ENCODE data around the gene KCTD8.

Gene KCTD8

DNA sequence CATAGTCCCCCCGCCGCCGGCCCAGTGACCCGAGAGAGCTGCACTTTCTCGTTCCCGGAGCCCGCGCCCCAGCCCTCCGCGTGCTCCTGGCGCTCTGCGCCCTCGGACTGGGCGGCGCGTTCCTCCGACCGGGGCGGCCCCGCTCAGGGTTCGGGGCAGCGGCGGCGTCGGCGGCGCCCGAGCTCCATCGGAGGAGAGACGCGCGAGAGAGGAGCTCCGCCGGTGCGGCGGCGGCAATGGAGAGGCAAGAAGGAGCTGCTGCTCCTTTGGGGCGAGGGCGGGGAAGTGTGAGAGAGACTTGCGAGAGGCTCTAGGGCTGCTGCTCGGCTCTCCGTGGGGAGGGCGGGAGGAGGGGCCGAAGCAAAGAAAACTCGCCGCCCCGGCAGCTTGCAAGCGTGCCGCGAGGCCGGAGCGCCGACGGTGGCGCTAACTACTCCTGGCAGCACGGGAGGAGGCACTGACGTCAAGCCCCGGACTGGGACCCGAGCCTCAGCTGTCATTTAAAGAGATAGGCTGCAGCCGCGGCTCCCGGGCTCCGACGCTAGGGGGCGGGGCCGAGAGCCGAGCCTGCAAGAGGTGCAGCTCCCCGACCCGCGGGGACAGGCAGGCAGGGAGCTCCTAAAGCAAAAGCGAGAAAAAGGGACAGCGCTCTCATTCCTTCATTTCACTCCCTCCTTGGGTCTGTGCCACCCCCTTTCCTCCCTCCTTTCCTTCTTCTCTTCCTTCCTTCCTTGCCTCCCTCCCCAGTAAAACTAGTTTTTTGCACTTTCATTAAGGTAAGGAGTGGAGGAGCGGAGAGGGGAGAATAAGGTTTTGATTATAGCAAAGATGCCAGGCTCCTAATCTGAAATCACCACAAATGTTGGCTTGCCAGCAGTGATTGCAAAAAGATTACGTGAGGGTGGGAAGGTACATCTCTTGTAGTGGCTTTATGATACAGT lies at the start of gene KCTD8:
Gene KCTD8 (minus strand): TSS at position 289 of the 941 bp plus-strand sequence.
- peak; percentile 96 for ATAC-seq
- TF ChIP-seq TOX (CRISPR knock-in tag; IDR thresholded peaks at IDR 0.05; ENCODE audit: borderline replicate concordance) (no peak), ZNF70 (CRISPR knock-in tag; IDR thresholded peaks at IDR 0.05) (no peak)
- TF ChIP-seq, protein P1, sequence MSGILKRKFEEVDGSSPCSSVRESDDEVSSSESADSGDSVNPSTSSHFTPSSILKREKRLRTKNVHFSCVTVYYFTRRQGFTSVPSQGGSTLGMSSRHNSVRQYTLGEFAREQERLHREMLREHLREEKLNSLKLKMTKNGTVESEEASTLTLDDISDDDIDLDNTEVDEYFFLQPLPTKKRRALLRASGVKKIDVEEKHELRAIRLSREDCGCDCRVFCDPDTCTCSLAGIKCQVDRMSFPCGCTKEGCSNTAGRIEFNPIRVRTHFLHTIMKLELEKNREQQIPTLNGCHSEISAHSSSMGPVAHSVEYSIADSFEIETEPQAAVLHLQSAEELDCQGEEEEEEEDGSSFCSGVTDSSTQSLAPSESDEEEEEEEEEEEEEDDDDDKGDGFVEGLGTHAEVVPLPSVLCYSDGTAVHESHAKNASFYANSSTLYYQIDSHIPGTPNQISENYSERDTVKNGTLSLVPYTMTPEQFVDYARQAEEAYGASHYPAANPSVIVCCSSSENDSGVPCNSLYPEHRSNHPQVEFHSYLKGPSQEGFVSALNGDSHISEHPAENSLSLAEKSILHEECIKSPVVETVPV (CRISPR knock-in tag; IDR thresholded peaks at IDR 0.05), result no peak

DNA sequence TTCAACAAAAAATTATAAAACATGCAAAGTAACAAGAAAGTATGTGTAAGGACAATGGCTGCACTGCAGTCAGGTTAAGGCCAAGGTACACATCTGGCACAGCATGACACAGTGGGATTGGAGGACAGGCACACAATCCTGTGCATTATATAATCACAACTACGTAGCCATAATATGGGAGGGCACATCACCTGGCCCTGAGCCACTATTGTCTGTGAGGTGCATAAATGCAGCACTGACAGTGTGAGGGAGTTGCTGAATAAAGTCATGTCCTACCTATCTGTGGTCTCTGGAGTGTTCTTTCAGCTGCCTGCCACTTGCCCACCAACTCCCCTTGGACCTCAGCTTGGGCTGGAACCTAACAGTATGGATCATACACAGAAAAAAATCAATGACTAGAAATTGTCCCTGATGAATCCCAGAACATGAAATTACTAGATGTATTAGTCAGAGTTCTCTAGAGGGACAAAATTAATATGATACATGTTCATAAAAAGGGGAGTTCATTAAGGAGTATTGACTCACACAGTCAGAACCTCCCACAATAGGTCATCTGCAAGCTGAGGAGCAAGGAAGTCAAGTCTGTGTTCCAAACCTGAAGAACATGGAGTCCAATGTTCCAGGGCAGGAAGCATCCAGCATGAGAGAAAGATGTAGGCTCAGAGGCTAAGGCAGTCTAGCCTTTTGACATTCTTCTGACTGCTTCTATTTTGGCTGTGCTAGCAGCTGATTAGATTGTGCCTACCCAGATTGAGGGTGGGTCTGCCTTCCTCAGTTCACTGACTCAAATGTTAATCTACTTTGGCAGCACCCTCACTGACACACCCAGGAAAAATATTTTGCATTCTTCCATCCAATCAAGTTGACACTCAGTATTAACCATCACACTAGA lies 46.4 kb upstream of the KCTD8 start:
- TF ChIP-seq RARB (CRISPR knock-in tag; IDR thresholded peaks at IDR 0.05), result no peak
- no peak for TF ChIP-seq ZC3H10 (CRISPR knock-in tag; IDR thresholded peaks at IDR 0.05)
- TF ChIP-seq ZFP30 (CRISPR knock-in tag; IDR thresholded peaks at IDR 0.05), result no peak
- TF ChIP-seq, protein P2, sequence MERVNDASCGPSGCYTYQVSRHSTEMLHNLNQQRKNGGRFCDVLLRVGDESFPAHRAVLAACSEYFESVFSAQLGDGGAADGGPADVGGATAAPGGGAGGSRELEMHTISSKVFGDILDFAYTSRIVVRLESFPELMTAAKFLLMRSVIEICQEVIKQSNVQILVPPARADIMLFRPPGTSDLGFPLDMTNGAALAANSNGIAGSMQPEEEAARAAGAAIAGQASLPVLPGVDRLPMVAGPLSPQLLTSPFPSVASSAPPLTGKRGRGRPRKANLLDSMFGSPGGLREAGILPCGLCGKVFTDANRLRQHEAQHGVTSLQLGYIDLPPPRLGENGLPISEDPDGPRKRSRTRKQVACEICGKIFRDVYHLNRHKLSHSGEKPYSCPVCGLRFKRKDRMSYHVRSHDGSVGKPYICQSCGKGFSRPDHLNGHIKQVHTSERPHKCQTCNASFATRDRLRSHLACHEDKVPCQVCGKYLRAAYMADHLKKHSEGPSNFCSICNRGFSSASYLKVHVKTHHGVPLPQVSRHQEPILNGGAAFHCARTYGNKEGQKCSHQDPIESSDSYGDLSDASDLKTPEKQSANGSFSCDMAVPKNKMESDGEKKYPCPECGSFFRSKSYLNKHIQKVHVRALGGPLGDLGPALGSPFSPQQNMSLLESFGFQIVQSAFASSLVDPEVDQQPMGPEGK (CRISPR knock-in tag; IDR thresholded peaks at IDR 0.05; ENCODE audit: borderline replicate concordance), result no peak
- TF ChIP-seq, protein P3, sequence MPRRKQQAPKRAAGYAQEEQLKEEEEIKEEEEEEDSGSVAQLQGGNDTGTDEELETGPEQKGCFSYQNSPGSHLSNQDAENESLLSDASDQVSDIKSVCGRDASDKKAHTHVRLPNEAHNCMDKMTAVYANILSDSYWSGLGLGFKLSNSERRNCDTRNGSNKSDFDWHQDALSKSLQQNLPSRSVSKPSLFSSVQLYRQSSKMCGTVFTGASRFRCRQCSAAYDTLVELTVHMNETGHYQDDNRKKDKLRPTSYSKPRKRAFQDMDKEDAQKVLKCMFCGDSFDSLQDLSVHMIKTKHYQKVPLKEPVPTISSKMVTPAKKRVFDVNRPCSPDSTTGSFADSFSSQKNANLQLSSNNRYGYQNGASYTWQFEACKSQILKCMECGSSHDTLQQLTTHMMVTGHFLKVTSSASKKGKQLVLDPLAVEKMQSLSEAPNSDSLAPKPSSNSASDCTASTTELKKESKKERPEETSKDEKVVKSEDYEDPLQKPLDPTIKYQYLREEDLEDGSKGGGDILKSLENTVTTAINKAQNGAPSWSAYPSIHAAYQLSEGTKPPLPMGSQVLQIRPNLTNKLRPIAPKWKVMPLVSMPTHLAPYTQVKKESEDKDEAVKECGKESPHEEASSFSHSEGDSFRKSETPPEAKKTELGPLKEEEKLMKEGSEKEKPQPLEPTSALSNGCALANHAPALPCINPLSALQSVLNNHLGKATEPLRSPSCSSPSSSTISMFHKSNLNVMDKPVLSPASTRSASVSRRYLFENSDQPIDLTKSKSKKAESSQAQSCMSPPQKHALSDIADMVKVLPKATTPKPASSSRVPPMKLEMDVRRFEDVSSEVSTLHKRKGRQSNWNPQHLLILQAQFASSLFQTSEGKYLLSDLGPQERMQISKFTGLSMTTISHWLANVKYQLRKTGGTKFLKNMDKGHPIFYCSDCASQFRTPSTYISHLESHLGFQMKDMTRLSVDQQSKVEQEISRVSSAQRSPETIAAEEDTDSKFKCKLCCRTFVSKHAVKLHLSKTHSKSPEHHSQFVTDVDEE (CRISPR knock-in tag; IDR thresholded peaks at IDR 0.05), result no peak
- TF ChIP-seq, protein P4, sequence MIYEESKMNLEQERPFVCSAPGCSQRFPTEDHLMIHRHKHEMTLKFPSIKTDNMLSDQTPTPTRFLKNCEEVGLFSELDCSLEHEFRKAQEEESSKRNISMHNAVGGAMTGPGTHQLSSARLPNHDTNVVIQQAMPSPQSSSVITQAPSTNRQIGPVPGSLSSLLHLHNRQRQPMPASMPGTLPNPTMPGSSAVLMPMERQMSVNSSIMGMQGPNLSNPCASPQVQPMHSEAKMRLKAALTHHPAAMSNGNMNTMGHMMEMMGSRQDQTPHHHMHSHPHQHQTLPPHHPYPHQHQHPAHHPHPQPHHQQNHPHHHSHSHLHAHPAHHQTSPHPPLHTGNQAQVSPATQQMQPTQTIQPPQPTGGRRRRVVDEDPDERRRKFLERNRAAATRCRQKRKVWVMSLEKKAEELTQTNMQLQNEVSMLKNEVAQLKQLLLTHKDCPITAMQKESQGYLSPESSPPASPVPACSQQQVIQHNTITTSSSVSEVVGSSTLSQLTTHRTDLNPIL (CRISPR knock-in tag; IDR thresholded peaks at IDR 0.05; ENCODE audit: low read depth), result no peak
- no peak for TF ChIP-seq ISL1 (CRISPR knock-in tag; IDR thresholded peaks at IDR 0.05)
- TF ChIP-seq, protein P1 (CRISPR knock-in tag; IDR thresholded peaks at IDR 0.05), result no peak
- TF ChIP-seq, protein P5, sequence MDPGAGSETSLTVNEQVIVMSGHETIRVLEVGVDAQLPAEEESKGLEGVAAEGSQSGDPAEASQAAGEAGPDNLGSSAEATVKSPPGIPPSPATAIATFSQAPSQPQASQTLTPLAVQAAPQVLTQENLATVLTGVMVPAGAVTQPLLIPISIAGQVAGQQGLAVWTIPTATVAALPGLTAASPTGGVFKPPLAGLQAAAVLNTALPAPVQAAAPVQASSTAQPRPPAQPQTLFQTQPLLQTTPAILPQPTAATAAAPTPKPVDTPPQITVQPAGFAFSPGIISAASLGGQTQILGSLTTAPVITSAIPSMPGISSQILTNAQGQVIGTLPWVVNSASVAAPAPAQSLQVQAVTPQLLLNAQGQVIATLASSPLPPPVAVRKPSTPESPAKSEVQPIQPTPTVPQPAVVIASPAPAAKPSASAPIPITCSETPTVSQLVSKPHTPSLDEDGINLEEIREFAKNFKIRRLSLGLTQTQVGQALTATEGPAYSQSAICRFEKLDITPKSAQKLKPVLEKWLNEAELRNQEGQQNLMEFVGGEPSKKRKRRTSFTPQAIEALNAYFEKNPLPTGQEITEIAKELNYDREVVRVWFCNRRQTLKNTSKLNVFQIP (CRISPR knock-in tag; IDR thresholded peaks at IDR 0.05; ENCODE audit: borderline replicate concordance, low read depth), result no peak
- no peak for TF ChIP-seq ARNTL (CRISPR knock-in tag; IDR thresholded peaks at IDR 0.05; ENCODE audit: borderline replicate concordance, low read depth)
- no peak for TF ChIP-seq TOX (CRISPR knock-in tag; IDR thresholded peaks at IDR 0.05; ENCODE audit: borderline replicate concordance)
- no peak for TF ChIP-seq PPARA (CRISPR knock-in tag; IDR thresholded peaks at IDR 0.05; ENCODE audit: borderline replicate concordance)
- no peak for TF ChIP-seq ZNF8 (CRISPR knock-in tag; IDR thresholded peaks at IDR 0.05)
- TF ChIP-seq ZNF70 (CRISPR knock-in tag; IDR thresholded peaks at IDR 0.05), result no peak
- TF ChIP-seq TCF4 (CRISPR knock-in tag; IDR thresholded peaks at IDR 0.05; ENCODE audit: borderline replicate concordance), result no peak
- TF ChIP-seq GLIS3 (CRISPR knock-in tag; IDR thresholded peaks at IDR 0.05), result no peak
- no peak for TF ChIP-seq OSR1 (CRISPR knock-in tag; IDR thresholded peaks at IDR 0.05)
- ATAC-seq, result no peak
